ENCODE data around the gene CCDC33.

CCDC33 gene

GRCh38 chr15:74261041-74261440, 24.9 kb downstream of the CCDC33 start:
- no peak for DNase-seq

- DNase-seq, result no peak
Observed at GRCh38 chr15:74261685-74262084, 25.6 kb downstream of the CCDC33 start.

DNA sequence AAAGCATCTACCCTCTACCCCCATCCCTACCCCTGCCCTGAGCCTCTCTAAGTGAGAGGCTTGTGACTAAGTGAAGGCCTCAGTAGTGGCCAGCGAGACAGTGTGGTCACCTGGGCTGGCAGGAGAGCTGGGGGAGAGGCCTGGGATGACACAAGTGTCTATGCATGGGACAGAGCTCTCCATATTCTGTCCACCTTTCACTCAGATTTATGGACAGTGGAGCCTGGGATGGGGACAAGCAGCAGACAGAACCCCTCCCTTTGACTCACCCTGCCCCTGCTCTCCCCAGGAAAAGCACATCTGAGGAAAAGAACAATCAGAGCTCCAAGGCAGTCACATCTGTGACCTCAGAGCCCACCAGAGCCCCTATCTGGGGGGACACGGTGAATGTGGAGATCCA, 26.0 kb downstream of the CCDC33 start:
- no peak for DNase-seq

GRCh38 chr15:74262625-74263024, 26.5 kb downstream of the CCDC33 start:
- no peak for DNase-seq

- DNase-seq, result no peak
Observed at GRCh38 chr15:74263466-74263865, 27.3 kb downstream of the CCDC33 start.

- no peak for DNase-seq
Observed at GRCh38 chr15:74264081-74264501, 28.0 kb downstream of the CCDC33 start.

GRCh38 chr15:74265046-74265639, 29.0 kb downstream of the CCDC33 start:
- no peak for DNase-seq

- no peak for DNase-seq
Observed at GRCh38 chr15:74268020-74268419, 31.9 kb downstream of the CCDC33 start.

DNA sequence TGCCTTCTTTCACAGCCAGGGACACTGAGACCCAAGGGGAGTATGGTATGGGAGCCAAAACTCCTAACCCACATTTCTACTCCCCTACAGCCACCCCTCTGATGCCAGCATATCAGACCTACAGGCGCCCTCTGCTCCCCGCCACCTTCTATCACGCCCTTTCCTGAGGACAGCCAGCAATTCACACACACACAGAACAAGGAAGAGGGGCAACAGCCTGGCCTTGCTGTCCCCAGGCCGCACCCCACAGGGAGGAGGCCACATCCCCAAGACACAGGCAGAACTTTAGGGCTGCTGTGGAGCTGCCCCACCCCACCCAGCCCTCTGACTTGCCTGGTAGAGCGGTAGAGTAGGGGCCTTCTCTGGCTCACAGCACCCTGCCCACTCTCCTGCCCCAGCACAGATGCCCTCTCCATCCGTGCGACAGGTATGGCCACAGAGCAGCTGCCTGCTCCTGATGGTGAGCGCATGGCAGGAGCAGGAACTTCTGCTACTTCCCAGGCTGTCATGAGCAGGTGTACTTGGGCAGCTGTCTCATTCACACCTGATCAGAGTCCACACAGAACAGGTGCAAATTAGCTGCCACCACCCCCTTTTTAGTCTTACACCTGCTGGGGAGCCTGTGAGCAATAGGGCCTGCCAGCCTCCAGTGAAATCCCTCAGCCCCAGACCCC, 33.4 kb downstream of the CCDC33 start:
- no peak for DNase-seq

DNA sequence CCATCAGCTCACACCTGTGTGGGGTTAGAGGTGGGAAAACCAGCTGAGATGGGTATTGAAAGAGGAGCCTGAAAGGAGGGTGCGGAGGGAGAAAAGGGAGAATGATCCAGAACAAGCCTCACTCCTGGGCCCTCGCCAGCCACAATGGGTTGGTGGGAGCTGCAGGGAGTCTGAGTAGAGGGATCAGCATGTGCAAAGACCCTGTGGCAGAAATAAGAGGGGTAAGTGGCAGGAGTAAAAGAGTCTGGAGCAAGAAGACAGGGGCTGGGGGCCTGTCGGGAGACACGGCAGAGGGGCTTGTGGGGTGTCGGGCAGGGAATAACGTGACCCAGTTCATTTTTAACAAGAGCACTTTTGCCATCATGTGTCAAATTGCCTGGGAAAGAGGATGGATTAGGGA, 34.0 kb downstream of the CCDC33 start:
- no peak for DNase-seq

DNA sequence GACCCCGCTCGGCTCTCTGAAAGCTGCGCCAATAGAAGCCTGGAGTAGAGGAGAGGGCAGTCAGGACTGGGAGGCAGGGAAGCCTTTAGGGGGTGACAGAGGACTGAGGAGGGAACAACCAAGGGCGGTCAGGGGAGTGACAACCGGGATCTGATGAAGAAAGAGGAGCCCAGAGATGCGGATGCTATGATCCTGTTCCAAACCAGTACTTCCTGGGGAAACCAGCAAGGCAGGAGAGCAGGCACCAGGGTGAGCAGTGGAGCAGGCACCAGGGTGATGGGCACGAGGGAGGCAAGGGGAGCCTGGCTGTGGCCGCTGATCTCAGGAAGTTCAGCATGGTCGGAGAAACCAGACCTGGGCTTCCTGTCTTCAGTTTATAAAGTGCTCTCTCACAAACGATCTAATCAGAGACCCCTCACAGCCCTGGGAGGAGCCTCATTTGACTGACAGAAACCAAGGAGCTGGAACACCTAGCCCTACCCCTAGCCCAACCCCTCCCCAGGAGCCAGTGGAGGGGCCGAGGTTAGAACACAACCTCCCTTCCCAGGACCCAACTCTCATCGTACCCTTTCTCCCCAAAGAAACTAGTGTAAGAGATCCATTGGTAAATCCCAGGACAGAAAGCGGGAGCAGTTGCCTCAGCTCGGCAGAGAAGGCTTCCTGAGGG, 34.9 kb downstream of the CCDC33 start:
- no peak for DNase-seq

GRCh38 chr15:74272812-74273211, 36.7 kb downstream of the CCDC33 start:
- no peak for DNase-seq

DNA sequence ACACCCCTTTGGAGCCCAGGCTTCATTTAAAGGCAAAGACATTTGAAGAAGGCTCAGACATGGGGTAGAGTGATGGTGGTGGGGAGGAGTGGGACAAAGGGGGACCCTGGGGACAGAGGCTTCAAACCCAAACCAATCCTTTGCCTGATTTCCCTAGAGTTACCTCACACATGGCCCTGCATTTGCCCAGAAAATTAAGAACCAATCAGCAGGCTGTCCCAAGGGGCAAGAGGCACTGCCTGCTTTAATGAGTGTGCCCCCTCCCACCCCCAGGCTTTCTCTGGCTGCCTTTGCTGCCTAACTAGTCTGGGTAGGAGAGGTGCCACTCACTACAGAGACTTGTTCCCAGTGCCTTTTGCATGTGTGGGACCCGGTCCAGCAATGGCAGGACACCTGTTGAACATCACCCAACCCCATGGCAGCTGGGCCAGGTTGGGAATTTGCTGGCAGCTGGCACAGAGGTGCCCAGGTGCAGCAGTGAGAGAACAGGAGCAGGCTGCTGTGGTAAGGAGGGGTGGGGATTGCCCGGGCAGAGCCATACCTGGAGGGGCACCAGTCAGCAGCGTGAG, 38.4 kb downstream of the CCDC33 start:
- no peak for DNase-seq

GRCh38 chr15:74275957-74276356, 39.8 kb downstream of the CCDC33 start:
- no peak for DNase-seq

GRCh38 chr15:74276560-74276959, 40.4 kb downstream of the CCDC33 start:
- DNase-seq, result no peak

- DNase-seq, result no peak
Observed at GRCh38 chr15:74277242-74277810, 41.2 kb downstream of the CCDC33 start.

DNA sequence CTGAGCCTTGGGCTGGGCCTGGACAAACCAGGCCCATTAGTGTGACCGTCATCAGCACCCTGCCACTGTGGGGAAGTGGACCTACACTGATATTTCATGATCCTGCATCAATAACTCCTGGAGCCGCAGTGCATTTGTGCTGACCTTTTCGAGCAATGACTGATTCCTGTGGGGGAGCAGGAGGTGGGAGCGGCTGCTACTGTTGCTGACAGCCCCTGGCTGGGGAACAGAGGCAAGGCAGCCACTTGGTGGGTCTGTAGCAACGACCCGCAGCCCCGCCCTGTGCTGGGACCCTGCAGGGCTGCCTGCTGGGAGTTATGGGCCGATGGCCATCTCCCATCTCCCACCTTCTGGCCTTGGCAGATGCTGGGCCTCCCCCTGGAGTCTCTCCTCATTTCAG, 42.1 kb downstream of the CCDC33 start:
- DNase-seq, result no peak

DNA sequence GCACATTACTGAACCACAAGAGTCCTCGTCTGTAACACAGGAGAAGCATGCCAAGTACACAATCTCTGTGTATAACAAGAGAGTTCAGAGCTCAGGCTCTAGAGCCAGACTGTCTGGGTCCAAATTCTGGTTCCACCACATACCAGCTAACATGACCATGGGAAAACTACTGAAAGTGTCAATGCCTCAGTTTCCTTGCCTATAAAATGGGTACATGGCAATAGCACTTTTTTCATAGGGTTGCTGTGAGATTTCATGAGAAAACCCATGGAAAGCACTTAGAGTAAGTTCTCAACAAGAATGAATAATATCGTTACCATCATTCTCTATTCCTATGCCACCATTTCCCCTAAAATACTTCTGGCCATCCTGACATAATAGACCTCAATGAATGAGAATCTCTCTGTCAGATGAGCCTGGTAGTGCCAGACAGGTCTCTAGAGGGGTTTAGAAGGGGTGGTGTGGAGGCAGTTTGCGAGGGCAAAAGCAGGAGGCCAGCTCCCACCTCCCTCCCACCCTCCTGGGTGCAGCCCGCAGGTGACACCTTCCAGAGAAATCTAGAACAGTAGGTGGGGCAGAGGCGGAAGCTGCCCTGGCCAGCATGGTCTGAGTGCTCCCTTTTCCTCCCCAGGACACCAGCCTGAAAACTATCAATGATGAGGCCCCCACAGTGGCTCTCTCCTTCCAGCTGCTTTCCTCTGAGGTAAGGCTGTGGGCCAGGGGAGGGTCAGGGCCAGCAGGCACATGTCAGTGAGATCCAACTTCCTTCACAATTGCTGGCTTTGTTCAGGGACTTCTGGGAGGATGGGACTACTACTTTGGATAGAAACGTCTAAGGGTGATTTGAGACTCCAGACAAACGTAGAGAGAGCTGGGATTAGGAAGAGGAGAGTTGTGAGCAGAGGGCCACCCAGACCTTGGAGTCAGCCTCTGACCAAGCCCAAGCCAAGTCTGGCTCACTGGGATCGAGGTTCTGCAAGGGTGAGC, 45.3 kb downstream of the CCDC33 start:
- DNase-seq, result no peak

GRCh38 chr15:74283368-74283767, 47.2 kb downstream of the CCDC33 start:
- DNase-seq, result no peak

DNA sequence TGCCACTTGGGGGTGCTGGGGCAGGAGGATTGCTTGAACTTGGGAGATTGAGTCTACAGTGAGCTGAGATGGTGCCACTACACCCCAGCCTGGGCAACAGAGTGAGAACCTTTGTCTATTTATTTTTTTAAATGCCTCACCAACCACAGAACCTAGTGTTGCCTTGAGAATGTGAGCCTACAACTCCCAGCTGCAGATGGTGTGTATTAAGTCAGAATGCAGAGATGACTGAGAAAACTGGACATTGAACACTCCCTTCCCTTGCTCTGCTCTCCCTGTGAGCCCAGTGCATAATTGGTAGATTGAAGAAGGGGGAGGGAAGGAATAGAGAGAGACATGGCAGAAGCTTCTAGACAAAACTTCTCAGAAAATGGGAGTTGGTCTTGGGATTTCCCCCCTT, 53.5 kb downstream of the CCDC33 start:
- no peak for DNase-seq

GRCh38 chr15:74290645-74291044, 54.5 kb downstream of the CCDC33 start:
- DNase-seq, result no peak
